Pericardium fibroblast (primary cell): Measurements from ENCODE around the gene EDEM3. TPM values are rescaled to one million over a fixed set of nuclear protein-coding genes. Genes with fewer than 3 reads are reported as not detected.

Experiments
- total RNA-seq: library from RNA; depleted of rRNA; stranded (reverse); fragments of >200 nt; gene quantifications from 2 replicates; pipeline ENCODE4 v1.2.3, GENCODE V29; 2015

EDEM3 gene
- total RNA-seq = 25.0 and 33.0 TPM in 2 replicates

GRCh38 chr1:184754476-184755225, at the start of gene EDEM3:
Gene EDEM3 (minus strand): TSS chr1:184754858. CDS start chr1:184754646, 212 bp downstream.

Other genes starting within 250 kb of the EDEM3 start
- gene NIBAN1, start 219.7 kb upstream of the EDEM3 start, total RNA-seq = 13.3 and 42.6 TPM in 2 replicates